CD4-positive, alpha-beta T cell treated with Interleukin-17A for 1 hour (primary cell): ENCODE measurements around the gene ZNF507.
A peak's percentile ranks its signal among the peaks of the same experiment; 100 is the strongest.
"Not testable (repeated sequence)": the region's sequence is repeated elsewhere in the genome, so short reads cannot be mapped to it uniquely, and the experiment has no call there.

ENCODE experiments used
- DNase-seq: peaks from one replicate; pipeline ENCODE4 v3.0.0-alpha.2; 2020

Gene ZNF507

GRCh38 chr19:32372726-32373517, 27.5 kb downstream of the ZNF507 start:
- no peak for DNase-seq

- no peak for DNase-seq
These were observed 28.3 kb downstream of the ZNF507 start for GRCh38 chr19:32373585-32374295.

GRCh38 chr19:32374362-32374761, 29.0 kb downstream of the ZNF507 start:
- not testable (repeated sequence) for DNase-seq

- not testable (repeated sequence) for DNase-seq
These were observed 31.7 kb downstream of the ZNF507 start for GRCh38 chr19:32377088-32377487.

GRCh38 chr19:32380269-32380668, 34.9 kb downstream of the ZNF507 start:
- DNase-seq, result no peak

GRCh38 chr19:32387701-32388392, 42.4 kb downstream of the ZNF507 start:
- DNase-seq, result no peak

GRCh38 chr19:32388393-32388855, 43.0 kb downstream of the ZNF507 start:
- no peak for DNase-seq

- DNase-seq, result no peak
These were observed 47.5 kb downstream of the ZNF507 start for GRCh38 chr19:32392901-32393300.

- no peak for DNase-seq
These were observed 50.7 kb downstream of the ZNF507 start for GRCh38 chr19:32396046-32396652.

- no peak for DNase-seq
These were observed 52.3 kb downstream of the ZNF507 start for GRCh38 chr19:32397671-32398101.

GRCh38 chr19:32401992-32402391, 56.6 kb downstream of the ZNF507 start:
- DNase-seq, result no peak

- no peak for DNase-seq
These were observed 58.0 kb downstream of the ZNF507 start for GRCh38 chr19:32403291-32403995.

GRCh38 chr19:32404213-32404932, 59.0 kb downstream of the ZNF507 start:
- no peak for DNase-seq

GRCh38 chr19:32404933-32405430, 59.6 kb downstream of the ZNF507 start:
- no peak for DNase-seq

- DNase-seq, result peak; percentile 92
These were observed 60.2 kb downstream of the ZNF507 start, which contains the start of gene DPY19L3 for GRCh38 chr19:32405431-32406160. Gene DPY19L3 (plus strand): TSS chr19:32405770. CDS start chr19:32408254, 2,484 bp downstream.

- DNase-seq, result no peak
These were observed 61.0 kb downstream of the ZNF507 start for GRCh38 chr19:32406161-32407003.

- DNase-seq, result no peak
These were observed 61.9 kb downstream of the ZNF507 start for GRCh38 chr19:32407004-32407992.

GRCh38 chr19:32415246-32415645, 69.8 kb downstream of the ZNF507 start:
- no peak for DNase-seq
